Activated naive CD8-positive, alpha-beta T cell (primary cell): ENCODE results near the gene C5orf46.
"Not testable (repeated sequence)": the region's sequence is repeated elsewhere in the genome, so short reads cannot be mapped to it uniquely, and the experiment has no call there.

ENCODE experiments used
- H3K27ac Mint-ChIP-seq: one replicate; pipeline ENCODE4 v1.8.0; 2021; ENCODE audit warnings: mixed read lengths
- H3K27me3 Mint-ChIP-seq: one replicate; pipeline ENCODE4 v1.8.0; 2021; ENCODE audit warnings: mixed read lengths
- H3K36me3 Mint-ChIP-seq: one replicate; pipeline ENCODE4 v1.8.0; 2021; ENCODE audit warnings: mixed read lengths
- H3K4me1 Mint-ChIP-seq: one replicate; pipeline ENCODE4 v1.8.0; 2021; ENCODE audit warnings: low read depth, mixed read lengths
- H3K4me3 Mint-ChIP-seq: one replicate; pipeline ENCODE4 v1.8.0; 2021; ENCODE audit warnings: mild to moderate bottlenecking, mixed read lengths
- H3K9me3 Mint-ChIP-seq: one replicate; pipeline ENCODE4 v1.8.0; 2021; ENCODE audit warnings: low read depth, mixed read lengths

The C5orf46 gene

GRCh38 chr5:147876626-147877025, 29.7 kb downstream of the C5orf46 start:
- H3K27ac Mint-ChIP-seq: no peak overlapping the region
- H3K4me3 Mint-ChIP-seq: no peak overlapping the region
- no peaks in the 10 kb centered on the region for H3K9me3 Mint-ChIP-seq
- H3K4me1 Mint-ChIP-seq: no peaks in the 10 kb centered on the region
- H3K36me3 Mint-ChIP-seq: no peaks in the 10 kb centered on the region
- H3K27me3 Mint-ChIP-seq: peaks cover 3% of the 10 kb centered on the region

GRCh38 chr5:147876141-147876540, 30.2 kb downstream of the C5orf46 start:
- H3K27ac Mint-ChIP-seq: no peak overlapping the region
- H3K9me3 Mint-ChIP-seq: no peaks in the 10 kb centered on the region
- H3K4me1 Mint-ChIP-seq: no peaks in the 10 kb centered on the region
- no peaks in the 10 kb centered on the region for H3K36me3 Mint-ChIP-seq
- H3K27me3 Mint-ChIP-seq: peaks cover 3% of the 10 kb centered on the region
- H3K4me3 Mint-ChIP-seq: no peak overlapping the region

DNA sequence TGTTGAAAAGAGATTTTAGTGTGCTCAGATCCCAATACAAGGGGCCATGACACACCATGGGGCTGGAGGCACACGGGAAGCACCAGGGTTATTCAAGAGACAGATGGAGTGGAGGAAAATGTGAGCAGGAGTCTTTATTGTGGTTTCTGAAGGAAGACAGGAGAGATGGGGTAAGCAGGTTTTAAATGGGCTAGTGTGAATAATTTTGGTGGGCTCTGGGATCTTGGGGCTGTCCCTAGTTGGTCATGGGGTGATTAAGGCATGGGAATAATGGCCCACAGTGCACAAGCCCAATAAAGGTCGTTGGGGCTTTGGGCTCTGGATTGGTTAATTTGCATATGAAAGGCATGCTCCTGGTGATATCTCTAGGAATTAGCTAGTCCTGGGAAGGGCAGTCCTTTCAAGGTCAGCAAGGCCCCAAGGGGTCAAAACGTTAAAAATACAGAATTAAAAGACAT, 31.4 kb downstream of the C5orf46 start:
- Mint-ChIP-seq H3K4me1 (no peaks in the 10 kb centered on the region), H3K27ac (no peak overlapping the region), H3K9me3 (no peaks in the 10 kb centered on the region), H3K4me3 (no peak overlapping the region), H3K27me3 (no peaks in the 10 kb centered on the region), H3K36me3 (no peaks in the 10 kb centered on the region)

DNA sequence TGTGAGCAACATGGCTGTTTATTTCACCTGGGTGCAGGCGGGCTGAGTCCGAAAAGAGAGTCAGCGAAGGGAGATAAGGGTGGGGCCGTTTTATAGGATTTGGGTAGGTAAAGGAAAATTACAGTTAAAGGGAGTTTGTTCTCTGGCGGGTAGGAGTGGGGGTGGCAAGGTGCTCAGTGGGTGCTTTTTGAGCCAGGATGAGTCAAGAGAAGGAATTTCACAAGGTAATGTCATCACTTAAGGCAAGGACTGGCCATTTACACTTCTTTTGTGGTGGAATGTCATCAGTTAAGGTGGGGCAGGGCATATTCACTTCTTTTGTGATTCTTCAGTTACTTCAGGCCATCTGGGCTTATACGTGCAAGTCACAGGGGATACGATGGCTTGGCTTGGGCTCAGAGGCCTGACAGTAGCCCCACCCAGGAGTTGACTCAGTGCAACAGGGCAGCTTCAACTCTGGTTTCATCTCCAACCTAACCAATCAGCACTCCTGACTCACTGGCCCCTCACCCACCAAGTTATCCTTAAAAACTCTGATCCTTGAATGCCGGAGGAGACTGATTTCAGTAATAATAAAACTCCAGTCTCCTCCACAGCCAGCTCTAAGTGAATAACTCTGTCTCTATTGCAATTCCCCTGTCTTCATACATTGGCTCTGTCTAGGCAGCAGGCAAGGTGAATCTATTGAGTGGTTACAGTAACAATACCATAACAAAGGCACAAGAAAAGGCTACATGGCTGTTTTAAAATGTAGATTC, 32.0 kb downstream of the C5orf46 start:
- not testable (repeated sequence) for H3K36me3 Mint-ChIP-seq, H3K27me3 Mint-ChIP-seq, H3K27ac Mint-ChIP-seq, H3K9me3 Mint-ChIP-seq, H3K4me1 Mint-ChIP-seq, H3K4me3 Mint-ChIP-seq

DNA sequence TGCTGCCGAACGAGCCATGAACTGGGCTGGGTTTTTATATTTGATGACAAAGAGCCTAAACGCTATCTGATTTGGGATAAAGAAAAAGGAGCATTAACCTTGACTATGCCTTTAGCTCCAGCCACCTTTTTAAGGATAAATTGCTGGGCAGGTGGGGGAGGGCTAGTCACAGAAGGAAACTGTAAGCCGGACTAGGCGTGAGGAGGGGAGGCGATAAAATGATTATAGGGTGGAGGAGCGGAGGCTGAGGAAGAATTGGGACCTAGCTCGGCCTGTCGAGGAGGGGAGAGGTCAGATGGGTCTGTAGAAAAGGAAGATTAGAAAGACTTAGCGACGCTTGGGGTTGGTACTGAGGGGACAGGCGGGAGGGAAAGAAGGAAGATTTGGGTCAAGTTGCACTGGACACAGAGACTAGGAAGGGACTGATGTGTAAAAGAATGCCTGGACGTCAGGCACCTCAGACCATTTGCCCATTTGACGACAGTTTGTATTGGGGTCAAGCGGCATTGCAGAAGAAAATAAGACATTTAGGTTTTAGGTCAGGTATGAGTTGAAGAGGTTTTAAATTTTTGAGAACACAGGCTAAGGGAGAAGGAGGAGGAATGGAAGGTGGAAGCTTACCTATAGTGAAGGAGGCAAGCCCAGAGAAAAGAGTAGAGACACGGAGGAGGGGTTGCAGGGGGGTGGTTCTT, 33.4 kb downstream of the C5orf46 start:
- not testable (repeated sequence) for H3K36me3 Mint-ChIP-seq, H3K27me3 Mint-ChIP-seq, H3K9me3 Mint-ChIP-seq, H3K27ac Mint-ChIP-seq, H3K4me1 Mint-ChIP-seq, H3K4me3 Mint-ChIP-seq

GRCh38 chr5:147871980-147872549, 34.3 kb downstream of the C5orf46 start:
- H3K9me3 Mint-ChIP-seq, H3K4me1 Mint-ChIP-seq, H3K27ac Mint-ChIP-seq, H3K27me3 Mint-ChIP-seq, H3K4me3 Mint-ChIP-seq, H3K36me3 Mint-ChIP-seq: not testable (repeated sequence)

DNA sequence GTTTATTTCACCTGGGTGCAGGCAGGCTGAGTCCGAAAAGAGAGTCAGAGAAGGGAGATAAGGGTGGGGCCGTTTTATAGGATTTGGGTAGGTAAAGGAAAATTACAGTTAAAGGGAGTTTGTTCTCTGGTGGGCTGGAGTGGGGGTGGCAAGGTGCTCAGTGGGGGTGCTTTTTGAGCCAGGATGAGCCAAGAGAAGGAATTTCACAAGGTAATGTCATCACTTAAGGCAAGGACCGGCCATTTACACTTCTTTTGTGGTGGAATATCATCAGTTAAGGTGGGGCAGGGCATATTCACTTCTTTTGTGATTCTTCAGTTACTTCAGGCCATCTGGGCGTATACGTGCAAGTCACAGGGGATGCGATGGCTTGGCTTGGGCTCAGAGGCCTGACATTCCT, 36.4 kb downstream of the C5orf46 start:
- H3K4me3 Mint-ChIP-seq, H3K27me3 Mint-ChIP-seq, H3K27ac Mint-ChIP-seq, H3K9me3 Mint-ChIP-seq, H3K4me1 Mint-ChIP-seq, H3K36me3 Mint-ChIP-seq: not testable (repeated sequence)

DNA sequence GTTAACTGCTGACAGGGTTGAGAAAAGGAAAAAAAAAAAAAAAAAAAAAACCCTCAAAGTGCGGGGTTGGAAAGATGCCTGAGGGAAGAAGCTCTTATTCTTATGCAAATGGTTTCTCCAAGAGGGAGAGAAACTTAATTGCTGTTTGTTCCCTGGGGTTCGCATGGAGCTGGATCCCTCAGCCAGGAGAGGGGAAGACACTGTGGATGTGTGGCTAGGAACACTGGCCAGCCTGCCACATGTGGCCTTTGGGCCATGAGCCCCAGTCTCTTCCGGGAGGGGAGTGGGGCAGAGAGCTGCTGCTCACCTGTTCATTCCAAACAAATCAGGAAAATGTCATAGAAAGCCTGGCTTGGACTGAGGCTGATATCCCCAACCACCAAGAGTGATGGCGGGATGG, 37.2 kb downstream of the C5orf46 start:
- Mint-ChIP-seq H3K36me3 (no peaks in the 10 kb centered on the region), H3K4me3 (no peak overlapping the region), H3K4me1 (no peaks in the 10 kb centered on the region), H3K27me3 (no peaks in the 10 kb centered on the region), H3K9me3 (no peaks in the 10 kb centered on the region), H3K27ac (no peak overlapping the region)

DNA sequence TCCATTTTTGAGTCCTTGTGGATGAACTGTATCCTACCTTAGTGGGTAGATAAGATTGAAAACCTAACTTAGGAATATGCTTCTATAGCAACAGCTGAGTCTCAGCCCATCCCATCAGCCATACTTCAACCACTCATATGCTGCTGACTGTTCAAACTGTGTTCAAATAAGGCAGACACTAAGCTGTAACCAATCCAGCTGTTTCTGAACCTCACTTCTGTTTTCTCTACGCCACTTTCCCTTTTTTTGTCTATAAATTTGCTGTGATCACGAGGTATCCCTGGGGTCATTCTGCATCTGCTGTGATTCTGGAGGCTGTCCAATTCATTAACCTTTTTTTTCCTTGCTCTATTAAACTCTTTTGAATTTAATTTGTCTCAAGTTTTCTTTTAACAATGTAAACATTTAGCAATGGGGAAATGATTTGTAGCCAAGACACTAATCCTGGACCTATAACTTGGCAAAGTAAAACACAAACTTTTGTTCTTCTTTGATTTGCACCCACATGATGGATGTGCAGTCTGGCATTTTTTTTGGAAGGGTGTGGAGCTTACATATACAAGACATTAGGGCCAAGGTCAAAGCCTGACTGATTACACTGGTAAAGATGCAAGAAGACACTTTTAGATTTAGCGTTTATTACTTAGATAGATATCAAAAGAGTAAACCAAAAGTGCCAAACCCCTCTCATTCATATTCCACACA, 42.7 kb downstream of the C5orf46 start:
- Mint-ChIP-seq H3K4me3 (no peak overlapping the region), H3K9me3 (no peaks in the 10 kb centered on the region), H3K27me3 (no peaks in the 10 kb centered on the region), H3K36me3 (no peaks in the 10 kb centered on the region), H3K27ac (no peak overlapping the region), H3K4me1 (no peaks in the 10 kb centered on the region)

DNA sequence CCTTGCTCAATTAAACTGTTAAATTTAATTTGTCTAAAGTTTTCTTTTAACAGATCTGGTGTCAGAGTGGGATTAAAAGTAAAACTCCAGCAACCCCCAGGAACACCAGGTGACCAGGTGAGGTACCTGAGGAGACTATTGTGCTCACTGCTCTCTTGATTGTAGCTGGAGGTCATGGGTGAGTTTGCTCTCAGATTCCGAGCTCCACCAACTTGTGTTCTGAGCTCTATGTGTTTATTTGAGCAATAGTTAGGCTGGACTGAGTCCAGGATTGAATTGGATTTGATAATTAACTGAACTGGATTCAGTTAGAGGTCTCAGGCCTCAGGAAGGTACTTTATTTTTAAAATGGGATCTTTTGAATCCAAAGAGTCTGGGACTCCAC, 45.7 kb downstream of the C5orf46 start:
- H3K4me1 Mint-ChIP-seq: peaks cover 3% of the 10 kb centered on the region
- no peak overlapping the region for H3K4me3 Mint-ChIP-seq
- no peaks in the 10 kb centered on the region for H3K9me3 Mint-ChIP-seq
- no peaks in the 10 kb centered on the region for H3K36me3 Mint-ChIP-seq
- H3K27ac Mint-ChIP-seq: no peak overlapping the region
- H3K27me3 Mint-ChIP-seq: peaks cover 3% of the 10 kb centered on the region

GRCh38 chr5:147859962-147860640, 46.2 kb downstream of the C5orf46 start:
- Mint-ChIP-seq H3K27me3 (peaks cover 5% of the 10 kb centered on the region), H3K4me3 (no peak overlapping the region), H3K36me3 (no peaks in the 10 kb centered on the region), H3K9me3 (no peaks in the 10 kb centered on the region), H3K4me1 (peaks cover 3% of the 10 kb centered on the region), H3K27ac (no peak overlapping the region)

DNA sequence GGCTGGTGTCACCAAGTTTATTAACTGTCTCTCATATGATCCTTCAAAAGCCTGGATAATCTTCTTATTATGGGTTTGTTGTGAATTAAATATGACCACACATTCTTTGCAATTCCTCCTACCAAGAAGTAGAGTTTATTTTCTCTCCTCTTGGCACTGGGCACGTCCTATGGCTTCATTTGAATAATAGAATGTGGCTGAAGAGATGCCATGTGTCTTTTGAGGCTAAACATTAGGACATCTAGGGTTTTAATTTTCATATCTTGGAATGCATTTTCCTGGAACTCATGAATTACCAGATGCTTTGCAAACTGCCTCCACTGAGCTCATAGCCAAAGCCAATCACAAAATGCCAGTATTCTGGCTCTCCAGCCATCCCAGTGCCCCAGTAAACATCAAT, 47.8 kb downstream of the C5orf46 start:
- H3K27ac Mint-ChIP-seq: no peak overlapping the region
- peaks cover 3% of the 10 kb centered on the region for H3K4me1 Mint-ChIP-seq
- H3K9me3 Mint-ChIP-seq: no peaks in the 10 kb centered on the region
- H3K36me3 Mint-ChIP-seq: no peaks in the 10 kb centered on the region
- no peak overlapping the region for H3K4me3 Mint-ChIP-seq
- peaks cover 8% of the 10 kb centered on the region for H3K27me3 Mint-ChIP-seq

DNA sequence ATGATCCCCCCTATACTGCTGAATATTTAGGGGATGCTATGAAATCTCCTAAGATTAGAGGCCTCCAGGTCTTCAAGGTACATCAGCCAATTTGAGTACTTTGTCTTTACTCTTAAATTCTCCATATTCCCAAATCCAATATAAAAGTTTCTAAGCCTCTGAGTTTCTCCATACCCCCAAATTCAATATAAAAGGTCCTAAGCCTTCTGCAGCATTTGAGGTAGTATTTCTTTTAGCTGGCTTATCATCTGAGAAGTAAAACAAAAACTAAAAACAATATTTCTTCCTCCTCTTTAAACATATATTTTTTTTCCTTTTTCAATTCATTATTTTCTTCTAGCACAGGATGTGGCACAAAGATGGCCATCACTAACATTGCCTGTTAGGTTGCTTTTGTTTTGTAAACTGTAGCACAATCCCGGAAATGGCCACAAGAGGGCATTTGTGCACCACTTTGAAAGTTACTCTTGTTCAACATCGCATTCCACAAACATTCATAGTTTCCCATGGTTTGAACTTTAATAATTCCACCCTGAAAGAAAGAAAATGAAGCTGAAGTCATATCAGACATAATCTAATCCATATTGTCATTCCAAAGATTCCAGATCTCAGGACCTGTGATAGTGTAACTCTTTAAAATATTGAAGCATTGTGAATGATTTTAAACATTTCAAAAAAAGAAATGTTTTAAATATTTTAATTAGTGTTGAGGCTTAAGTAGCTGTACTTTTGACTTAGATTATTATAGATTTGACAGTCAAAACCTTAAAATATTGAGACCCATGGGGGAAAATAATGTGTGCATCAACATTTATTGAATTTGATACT, 48.8 kb downstream of the C5orf46 start:
- H3K9me3 Mint-ChIP-seq: no peaks in the 10 kb centered on the region
- H3K4me3 Mint-ChIP-seq: no peak overlapping the region
- no peak overlapping the region for H3K27ac Mint-ChIP-seq
- H3K4me1 Mint-ChIP-seq: peaks cover 3% of the 10 kb centered on the region
- H3K27me3 Mint-ChIP-seq: peaks cover 10% of the 10 kb centered on the region
- H3K36me3 Mint-ChIP-seq: no peaks in the 10 kb centered on the region

GRCh38 chr5:147856801-147857200, 49.5 kb downstream of the C5orf46 start:
- H3K36me3 Mint-ChIP-seq: no peaks in the 10 kb centered on the region
- H3K4me3 Mint-ChIP-seq: no peak overlapping the region
- no peak overlapping the region for H3K27ac Mint-ChIP-seq
- peaks cover 10% of the 10 kb centered on the region for H3K27me3 Mint-ChIP-seq
- peaks cover 3% of the 10 kb centered on the region for H3K4me1 Mint-ChIP-seq
- H3K9me3 Mint-ChIP-seq: no peaks in the 10 kb centered on the region
